Stimulated activated CD8-positive, alpha-beta memory T cell treated with anti-CD3 and anti-CD28 coated beads, Interleukin-4, amount 100 ng/mL, for 48 hours (primary cell): ENCODE results near the gene ATP8A2.

Source experiments
- DNase-seq: peaks from one replicate; pipeline ENCODE4 v3.0.0-alpha.2; 2020

Gene ATP8A2

DNA sequence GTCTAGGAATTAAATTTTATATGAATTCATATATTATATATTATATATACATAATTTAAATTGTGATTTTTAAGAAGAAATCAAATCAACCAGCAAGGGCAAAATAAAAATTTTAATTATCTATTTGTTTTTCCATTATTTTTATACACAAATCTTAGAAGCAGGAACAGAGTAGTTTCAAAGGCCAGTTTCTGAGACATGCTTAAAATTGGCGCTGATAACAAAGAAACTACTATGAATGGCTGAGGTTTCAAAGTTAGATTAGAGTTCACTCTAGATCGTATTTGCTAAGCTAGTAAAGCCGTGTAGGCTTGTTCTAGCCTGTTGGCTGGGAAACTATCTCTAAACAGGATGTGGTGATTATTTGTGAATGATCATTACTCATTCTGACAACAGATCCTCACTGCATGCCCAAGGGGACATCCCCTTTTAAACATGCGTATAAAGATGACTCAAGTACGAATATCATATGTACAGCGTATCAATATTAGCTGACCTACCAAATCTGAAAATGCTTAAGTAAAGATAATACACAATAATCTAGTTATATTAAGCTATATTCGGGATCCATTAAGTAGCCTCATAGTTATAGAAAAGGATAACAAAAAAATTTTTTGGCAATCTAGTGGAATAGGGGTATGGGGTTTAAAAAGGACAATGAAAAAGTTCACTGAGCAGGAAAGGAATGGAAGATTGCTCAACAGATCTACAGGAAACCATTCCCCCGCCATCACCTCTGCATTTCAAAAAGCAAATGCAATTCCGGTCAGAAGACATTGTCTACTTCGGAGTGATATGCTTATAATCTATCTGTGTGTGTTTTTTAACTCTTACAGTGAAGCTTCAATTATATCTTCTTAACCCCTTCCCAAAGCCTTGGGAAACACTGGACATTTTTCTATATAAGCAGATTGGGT lies 529.9 kb downstream of the ATP8A2 start:
- DNase-seq: no peak

DNA sequence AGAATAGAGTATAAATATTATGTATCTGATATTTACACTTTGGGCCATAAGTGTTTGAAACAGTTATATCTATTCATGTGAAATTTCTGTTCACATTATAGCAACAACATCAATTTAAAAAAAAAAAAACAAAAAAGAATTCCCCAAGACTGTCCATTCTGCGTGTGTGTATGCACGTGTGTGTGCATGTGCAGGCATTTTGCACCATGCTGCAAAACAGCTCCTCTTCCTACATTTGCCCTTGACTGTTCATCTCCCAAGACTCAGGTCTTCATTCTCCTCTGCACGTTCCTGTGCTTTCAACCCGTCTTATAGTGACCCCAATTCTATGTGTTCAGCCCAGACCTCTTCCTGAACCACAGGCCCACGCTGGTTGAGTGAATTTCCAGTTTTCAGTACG lies 530.7 kb downstream of the ATP8A2 start:
- DNase-seq: no peak

DNA sequence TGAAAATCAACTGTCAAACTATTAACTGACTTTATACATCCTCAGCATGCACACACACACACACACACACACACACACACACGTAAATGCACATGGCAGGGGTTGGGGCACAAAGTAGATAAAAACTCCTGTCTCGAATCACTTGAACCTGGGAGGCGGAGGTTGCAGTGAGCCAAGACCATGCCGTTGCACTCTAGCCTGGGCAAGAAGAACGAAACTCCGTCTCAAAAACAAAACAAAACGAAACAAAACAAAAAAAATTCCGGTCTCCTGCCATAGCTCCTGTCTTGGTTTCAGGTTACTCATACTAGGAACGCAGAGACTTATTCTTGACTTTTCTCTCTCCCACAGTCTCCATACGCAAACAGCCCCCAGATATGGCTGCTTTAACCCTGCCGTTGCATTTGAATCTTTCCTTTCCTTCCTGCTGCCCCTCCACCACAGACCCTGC lies 531.1 kb downstream of the ATP8A2 start:
- no peak for DNase-seq

DNA sequence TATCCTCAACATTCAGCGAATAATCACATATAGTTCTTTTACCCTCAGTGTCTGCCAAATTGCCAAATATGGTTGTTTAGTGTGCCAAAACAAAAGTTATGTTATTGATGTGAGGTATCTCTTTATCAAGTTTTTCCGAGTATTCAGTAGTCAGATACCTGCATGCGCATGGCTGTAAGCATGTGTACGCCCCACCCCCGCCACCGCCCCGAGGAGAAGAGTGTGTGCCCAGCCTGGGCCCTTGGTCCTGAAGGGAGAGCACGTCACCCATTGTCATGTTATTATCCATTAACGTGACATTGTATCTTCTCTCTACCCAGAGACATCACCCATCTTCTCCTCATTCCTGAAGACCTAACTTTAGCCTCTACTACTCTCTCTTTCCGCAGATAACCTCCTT lies 533.1 kb downstream of the ATP8A2 start:
- DNase-seq: no peak

DNA sequence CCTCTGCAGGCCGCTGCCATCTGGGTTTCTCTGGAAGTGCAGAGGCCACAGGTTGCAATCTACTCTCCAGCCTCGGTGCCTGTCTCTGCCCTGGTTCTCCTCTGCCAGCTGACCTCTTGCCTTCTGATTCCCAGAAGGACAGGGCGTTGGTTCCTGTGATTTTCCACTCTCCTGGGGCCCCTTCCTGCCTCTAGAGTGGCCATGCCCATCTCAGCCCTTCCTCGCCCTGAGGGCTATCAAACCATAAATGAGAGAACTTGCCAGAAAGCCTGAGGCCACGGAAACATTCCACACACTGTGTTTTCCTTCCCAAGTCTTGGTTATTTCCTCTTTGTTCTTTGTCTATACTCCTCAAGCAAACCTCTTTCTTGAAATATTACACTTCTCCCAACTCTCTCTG lies 533.8 kb downstream of the ATP8A2 start:
- DNase-seq: no peak

DNA sequence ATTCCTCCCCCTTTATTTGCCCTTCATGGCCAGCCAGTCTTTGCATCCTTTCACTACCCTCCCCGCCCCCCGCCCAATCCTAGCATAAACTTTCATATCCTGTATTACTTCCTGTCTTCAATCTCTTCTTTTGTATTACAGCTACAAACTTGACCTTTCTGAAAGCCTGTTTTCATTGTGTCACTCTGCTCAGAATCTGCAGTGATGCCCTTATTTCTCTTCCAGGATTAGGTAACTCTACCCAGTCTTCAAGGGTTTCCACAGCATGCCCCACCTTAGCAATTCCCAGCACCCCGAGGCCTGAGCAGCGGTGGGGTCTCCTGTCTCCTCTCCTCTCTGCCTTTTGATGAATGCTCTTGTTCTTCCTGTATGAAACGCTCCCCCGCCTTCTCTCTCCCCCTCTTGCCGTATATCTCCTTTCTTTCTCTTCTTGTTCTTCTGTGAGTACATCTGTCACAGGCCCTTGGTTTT lies 534.5 kb downstream of the ATP8A2 start:
- no peak for DNase-seq

DNA sequence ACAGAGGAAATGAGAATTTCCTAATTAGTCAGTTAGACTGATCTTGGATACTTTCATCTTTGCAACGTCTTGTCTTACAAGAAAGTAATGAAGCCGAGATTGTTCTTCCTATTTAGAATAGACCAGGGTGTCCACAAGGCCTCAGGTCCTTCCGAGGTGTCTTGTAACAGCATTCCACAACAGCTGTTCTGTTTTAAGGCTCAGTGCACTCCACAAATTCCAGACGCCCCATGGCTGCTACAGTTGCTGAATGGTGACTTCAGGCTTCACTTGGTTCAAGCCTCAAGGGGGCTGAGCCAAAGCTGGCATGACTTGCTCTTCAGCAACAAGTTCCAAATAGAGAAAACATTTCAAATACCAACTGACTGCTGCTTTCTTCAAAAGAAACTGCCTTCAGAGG lies 536.6 kb downstream of the ATP8A2 start:
- DNase-seq: no peak

DNA sequence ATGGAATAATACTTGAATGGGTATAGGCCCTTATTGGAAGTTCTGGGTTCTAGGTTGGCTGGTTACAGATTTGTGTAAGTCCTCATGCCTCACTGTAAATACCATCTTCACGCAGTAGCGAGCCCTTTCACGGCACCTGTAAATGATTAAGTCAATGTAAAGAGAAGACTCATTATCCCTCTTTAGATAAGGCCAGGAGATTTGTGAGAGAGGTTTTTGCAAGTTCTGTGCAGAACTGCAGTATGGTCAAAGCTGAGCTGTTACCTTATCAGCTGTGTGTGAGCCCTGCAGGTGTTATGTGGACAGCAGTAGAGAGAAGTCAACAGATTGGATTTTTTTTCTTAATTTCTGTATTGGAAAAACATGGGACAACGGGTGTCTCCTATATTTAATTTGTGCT lies 538.5 kb downstream of the ATP8A2 start:
- no peak for DNase-seq

DNA sequence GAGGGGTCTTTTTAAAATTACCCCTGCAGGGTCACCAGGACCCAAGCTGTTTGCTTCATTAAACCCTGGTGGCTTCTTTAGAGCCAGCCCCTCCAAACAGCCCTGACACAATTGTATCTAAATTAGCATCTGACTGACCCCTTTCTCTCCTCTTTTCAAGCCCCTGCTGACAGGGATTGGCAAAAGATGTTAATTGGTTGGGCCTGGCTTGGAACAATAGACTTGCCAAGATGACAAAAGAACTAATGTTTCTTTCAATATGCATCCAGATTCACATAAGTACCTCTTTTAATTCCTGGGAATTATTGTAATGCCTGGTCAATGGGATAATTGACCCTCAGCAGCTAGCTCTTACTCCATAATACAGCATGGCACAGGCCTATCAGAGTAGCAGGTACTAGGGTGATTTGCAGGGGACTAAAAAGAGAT lies 539.2 kb downstream of the ATP8A2 start:
- DNase-seq: no peak

DNA sequence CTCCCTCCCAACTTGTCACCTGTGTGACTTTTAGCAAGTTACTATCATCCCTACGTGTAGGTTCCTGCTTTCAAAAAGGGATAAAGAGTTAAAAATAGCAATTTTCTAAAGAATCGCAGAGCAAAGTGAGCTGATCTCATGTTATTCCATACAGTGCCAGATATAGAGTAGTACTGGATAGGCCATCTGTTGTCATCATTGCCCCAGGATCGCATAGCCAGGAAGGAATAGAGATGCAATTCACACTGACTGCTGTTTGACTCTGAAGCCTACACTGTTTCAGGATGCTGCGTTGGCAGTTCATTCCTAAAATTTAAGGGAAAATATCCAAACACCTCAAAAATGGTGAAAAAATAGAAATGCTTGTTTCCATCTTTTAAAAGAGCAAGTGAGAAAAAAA lies 541.2 kb downstream of the ATP8A2 start:
- DNase-seq: no peak

DNA sequence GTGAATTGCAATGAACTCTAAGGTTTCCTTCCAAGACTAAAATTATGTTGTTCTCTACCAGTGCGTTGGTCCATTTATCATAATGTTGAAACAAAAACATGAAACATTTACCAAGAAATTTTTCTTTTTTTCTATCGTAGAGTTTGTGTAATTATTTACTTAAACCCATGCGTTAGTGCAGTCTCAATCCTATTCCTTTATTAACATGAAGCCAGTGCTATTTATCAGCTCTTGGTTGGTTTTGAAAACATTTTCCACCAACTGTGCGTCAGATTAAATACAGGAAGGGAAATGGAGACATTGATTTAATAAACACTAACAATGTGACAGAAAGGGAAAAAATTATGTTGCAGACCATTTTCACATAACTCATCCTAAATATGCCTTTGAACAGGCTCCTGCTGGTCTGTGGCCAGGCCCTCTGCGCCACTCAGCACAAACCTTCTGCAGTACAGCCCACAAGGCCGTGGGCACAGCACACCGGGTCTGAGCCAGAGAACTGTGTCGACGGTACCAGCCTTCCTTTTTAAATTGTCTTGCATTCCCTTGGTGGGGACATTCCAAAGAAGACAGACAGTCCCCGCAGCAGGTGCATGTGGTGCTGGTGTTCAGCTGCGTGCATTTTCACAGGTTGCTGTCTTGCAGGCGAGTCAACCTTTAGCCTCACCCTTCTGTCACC lies 544.2 kb downstream of the ATP8A2 start:
- DNase-seq: no peak

DNA sequence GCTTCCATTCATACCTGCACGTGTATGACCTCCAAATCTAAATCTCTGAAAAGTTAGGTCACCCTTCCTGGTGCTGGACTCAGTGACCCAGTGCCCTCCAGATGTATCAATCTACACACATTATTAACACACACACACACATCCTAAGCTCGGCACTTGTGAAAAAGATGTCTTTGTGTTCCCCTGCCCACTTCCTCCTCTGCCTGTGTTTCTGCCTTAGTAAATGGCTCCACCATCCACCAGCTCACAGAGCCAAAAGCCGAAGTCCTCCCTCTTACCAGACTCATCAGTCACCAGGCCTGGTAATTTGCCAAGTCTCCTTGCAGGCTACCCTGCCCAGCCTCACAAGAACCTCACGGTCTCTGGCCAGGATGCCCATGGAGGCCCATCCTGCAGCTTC lies 548.5 kb downstream of the ATP8A2 start:
- DNase-seq: no peak

DNA sequence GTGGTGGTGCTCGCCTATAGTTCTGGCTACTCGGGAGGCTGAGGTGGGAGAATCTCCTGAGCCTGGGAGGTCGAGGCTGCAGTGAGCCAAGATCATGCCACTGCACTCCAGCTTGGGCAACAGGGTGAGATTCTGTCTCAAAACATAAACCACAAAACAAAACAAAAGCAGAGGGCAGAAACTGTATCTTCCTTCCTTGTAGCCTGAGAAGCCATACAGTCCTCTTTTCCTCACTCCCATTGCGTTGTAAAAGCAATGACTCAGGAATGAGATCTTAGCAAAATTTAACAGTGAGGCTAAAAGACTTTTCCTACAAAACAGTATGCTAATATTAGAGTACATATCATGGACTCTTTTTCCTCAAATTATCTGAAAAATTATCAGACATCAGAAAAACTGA lies 549.2 kb downstream of the ATP8A2 start:
- DNase-seq: no peak

DNA sequence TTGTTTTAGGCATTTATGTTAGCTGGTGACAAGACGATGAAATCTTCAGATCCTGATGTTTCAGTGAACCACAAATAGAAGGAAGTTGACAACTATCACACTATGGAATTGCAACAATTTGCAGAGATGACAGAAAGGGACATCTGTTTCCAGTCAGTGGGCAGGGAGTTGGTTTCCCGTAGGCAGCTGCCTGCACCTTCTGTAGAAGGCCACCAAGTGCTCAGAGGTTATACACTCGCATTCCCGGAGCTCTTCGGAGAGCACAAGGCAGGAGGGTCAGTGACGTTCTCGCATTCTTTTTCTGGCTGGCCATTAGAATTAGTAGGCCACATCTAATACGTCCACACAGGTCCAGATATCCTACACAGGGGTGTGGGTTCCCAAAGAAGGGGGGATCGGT lies 550.6 kb downstream of the ATP8A2 start:
- DNase-seq: no peak

DNA sequence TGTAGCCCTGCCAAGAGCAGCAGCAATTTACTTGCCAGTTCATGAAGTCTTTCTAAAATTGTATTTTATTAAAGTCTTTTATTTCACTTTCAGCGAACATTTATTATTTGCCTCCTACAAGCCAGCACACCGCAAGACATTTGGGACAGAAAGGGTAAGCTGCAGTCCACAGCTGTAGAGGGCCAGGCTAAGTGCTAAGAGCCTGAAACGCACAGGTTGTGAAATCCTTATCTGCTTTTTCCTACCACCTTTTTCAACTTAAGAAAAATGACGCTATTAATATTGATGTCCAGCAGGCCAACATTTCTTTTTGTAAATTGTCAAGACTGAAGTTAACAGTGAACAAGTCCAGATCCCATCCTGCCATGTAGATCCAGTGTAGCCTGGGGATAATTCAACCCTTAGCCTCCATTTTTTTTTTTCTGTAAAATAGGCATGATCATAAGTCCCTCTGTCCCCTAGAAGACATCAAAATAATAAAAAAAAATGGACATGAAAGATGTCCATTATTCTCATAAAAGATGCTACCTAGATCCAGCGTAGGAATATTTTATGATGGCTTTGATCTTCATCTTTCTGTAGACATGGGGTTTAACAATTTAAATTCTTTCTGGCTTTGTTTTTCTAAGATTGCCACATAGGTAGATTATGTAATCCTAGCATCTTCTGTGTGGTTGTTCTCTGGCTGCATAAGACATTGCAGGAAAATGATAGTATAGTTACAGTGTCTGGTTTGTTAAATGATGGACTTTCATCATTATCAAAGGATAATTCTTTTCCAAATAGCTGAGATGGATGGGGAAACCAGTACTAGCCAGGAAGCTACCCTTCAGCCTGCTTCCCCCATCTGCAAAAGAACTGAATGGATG lies 551.7 kb downstream of the ATP8A2 start:
- no peak for DNase-seq

DNA sequence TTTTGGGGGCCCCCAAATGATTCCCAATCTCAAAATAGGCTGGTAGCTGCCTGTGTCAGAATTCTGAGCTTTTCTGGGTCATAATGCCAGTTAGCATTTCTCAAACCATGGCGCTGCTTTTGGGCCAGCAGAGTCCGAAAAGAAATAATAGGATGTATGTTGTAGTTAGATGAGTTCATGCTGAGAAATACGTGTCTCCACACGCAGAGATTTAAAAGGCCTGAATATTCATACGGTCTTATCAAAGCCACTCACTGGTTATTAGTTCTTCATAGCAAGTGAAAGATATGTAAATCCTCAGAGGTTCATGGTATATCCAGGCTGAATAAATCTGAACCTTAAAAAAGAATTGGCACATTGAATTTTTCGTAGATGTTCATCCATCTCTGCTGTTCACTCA lies 555.6 kb downstream of the ATP8A2 start:
- DNase-seq: no peak

DNA sequence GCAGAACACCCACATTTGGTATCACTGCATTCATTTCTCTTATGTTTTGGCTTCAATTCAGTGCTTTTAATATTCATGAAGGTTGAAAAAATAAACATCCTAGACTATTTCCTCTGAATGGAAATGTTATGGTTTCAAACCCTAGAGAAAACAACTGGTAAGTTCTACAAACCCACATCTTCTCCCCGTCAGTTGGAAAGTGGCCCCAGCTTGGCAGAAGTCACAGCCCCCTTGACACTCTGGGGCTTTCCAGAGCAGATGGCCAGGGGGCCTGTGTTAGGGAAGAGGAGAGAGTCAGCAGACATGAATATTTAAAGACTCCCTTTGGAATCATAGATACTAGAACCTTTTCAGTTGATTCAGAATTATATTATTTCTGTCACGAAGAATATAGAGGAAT lies 556.2 kb downstream of the ATP8A2 start:
- no peak for DNase-seq

DNA sequence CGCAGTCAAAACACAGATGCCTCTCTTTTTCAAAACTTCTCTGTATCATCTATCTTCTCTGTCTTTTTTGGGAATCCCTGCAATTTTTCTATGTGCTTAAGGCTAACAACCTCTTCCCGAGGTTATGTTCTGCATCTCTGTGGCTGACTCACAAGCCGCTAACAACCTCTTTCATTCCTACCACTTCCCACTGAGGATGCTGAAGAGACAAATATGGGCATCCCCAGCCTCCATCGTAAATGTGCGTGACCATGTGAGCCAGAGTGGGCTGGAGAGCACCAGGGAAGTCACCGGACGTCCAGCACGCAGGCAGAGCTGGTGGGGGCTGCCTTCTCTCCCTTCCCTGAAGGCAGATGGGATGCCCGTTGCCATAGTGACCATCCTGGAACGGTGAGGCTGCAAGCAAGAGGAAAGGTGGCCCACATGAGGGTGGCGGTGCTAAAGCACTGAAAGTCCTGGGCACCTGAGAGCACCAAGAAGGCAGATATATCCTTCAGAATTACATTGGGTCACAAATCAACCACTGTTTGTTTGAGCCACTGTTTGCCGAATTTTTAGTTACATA lies 557.2 kb downstream of the ATP8A2 start:
- no peak for DNase-seq

DNA sequence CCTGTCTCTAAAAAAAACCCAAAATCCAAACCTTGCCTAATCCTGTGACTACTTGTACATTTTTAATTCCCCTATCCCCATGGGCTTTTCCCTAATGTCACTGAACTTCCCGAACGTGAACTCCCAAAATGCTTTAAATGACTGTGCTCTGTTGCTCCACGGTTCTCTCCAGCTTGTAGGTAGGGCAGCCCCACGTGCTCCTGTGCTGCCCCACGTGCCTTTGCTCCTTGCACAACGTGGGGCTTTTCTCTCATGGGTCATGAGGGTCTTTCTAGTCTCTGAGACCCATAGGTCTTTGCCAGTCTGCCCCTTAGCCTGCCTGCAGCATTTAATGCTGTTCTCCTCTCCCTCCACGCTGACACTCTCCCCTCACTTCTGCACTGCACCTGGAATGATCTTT lies 558.0 kb downstream of the ATP8A2 start:
- DNase-seq: no peak

DNA sequence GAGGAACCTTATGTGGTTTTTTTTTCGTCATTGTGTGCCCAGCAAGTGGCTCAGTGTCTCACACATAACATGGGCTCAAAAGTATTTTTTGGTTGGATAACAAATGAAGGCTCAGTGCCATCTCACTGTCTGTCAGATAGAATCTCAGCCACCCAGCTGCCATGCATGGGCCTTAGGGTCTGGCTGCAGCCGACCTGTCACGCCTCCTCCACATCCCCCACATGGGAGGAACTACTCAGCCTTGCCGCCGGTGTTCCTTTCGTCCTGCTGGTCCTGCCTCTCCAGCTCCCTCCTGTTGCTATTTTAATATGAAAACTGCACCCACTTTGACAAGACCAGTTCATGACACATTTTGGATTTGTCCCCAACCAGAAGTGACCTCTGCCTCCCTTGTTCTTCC lies 558.9 kb downstream of the ATP8A2 start:
- DNase-seq: no peak

DNA sequence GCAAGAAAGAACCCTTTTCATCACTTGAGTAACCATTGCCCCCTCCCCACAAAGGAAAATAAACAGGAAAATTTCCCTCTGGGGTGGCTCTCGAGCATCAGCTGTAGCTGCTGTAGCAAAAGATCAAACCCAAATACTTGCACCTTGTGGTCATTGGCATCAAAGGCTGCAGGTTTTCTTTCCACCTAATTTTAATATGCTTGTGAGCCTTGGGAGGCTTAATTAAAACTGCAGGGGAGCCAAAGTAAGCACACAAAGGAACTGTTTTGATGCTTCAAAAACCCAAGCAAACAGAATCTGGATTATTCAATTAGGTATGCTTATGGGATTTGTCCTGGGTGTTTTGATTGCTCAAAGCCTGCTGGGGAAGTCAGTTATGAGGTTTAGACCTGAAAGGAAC lies 560.6 kb downstream of the ATP8A2 start:
- no peak for DNase-seq

DNA sequence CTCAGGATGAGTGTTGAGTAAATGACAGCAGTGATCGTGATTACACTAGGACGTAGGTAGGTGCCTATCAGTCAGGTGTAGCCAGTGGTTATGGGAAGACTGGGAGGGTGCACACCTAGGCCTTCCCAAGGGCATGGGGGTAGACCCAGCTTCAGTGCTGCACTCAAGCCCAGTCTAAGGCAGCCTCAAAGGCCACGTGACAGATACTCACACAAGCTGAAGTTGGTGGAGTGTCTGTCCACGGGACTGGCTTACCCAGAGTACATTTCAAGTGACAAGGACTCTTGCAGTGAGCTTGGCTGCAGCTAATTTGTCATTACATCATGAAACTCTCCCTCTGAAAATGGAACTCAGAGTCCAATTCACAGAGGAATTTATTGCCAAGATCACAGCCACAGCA lies 561.7 kb downstream of the ATP8A2 start:
- DNase-seq: no peak

DNA sequence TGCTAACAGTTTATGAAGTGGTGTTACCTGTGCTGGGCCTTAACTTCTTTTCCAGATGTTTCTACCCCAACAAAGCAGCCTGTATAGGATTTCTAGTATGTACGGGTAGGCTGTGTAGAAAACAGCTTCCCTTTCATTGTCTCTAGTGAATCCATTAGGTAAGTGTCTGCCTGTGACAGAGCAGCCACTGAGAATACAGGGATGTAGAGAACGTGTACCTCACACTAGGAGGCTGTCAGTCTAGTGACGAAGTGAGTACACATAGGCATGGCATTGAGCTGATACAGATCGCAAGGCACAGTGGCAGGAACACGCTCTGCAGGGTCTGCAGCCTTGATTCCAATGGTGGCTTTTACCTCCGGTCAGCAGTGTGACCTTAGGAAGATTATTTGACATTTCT lies 562.4 kb downstream of the ATP8A2 start:
- no peak for DNase-seq
